Esophagus muscularis mucosa (tissue), 4 donors: ENCODE data around the gene ZFHX3.

Experiments
- CTCF ChIP-seq, 3 experiments: fragments of 200-600 bp in 2 of 3; fragments of 450-650 bp in 1 of 3; sonication (generic) in 2 of 3; IDR thresholded peaks; one replicate each; pipeline ENCODE4 v1.5.1; 2017 to 2019; ENCODE audit warnings: antibody characterized with exemption in 3 of 3, mild to moderate bottlenecking in 2 of 3, moderate library complexity in 1 of 3
- EP300 ChIP-seq: sonication (generic); formaldehyde crosslinking; IDR thresholded peaks from one replicate; pipeline ENCODE4 v1.6.1; 2017; ENCODE audit warnings: antibody characterized with exemption
- POLR2A ChIP-seq: fragments of 450-650 bp; IDR thresholded peaks from one replicate; pipeline ENCODE4 v1.6.1; 2017; ENCODE audit warnings: antibody characterized with exemption, moderate library complexity, mild to moderate bottlenecking, low read depth
- POLR2AphosphoS5 ChIP-seq, 2 donors: sonication (generic); formaldehyde crosslinking; IDR thresholded peaks; one replicate each; pipeline ENCODE4 v1.6.1; 2017; ENCODE audit warnings: antibody characterized with exemption in 2 of 2

GRCh38 chr16:72873853-72874252 lies 174.1 kb downstream of the ZFHX3 start:
- no peak for TF ChIP-seq CTCF (IDR thresholded peaks at IDR 0.05)
- TF ChIP-seq EP300, result no peak
- TF ChIP-seq POLR2AphosphoS5 (IDR thresholded peaks at IDR 0.05), result no peak
- no peak for TF ChIP-seq POLR2A
